ENCODE data around the gene SSRP1.

GRCh38 chr11:57349491-57350274, 14.0 kb upstream of the SSRP1 start:
- TF ChIP-seq SIN3A (IDR thresholded peaks at IDR 0.05; ENCODE audit: borderline replicate concordance, insufficient read depth, low read depth, low read length) (no peak), POLR2AphosphoS5 (IDR thresholded peaks at IDR 0.05; ENCODE audit: low read depth, low read length) (no peak)
